A673 (cell line): ENCODE results near the gene RERE. TPM values are rescaled to one million over a fixed set of nuclear protein-coding genes. Genes with fewer than 3 reads are reported as not detected.

Source experiments
- BruUV-seq: library from RNA; stranded (reverse); fragments of 400-500 nt; replicated peaks from 2 replicates; lab custom pipeline; 2021; lab: Mats Ljungman, UMichigan
- CTCF ChIA-PET: fragments of 300-600 bp; sonication (Branson Sonifier 250); formaldehyde crosslinking; loops from one replicate; lab custom pipeline; 2022; ENCODE audit warnings: antibody characterized with exemption; lab: Charles Lee
- POLR2A ChIA-PET: fragments of 300-600 bp; sonication (Branson Sonifier 250); formaldehyde crosslinking; loops from one replicate; lab custom pipeline; 2022; ENCODE audit warnings: antibody characterized with exemption; ENCODE audit not compliant: low non-redundant PET; lab: Charles Lee
- DNase-seq: peaks from one replicate; pipeline ENCODE4 v3.0.0-alpha.2; 2015; ENCODE audit warnings: low spot score
- H3K27ac ChIP-seq: fragments of 200-600 bp; sonication (generic); 2 replicates; pipeline ENCODE4 v1.5.1; 2016; ENCODE audit warnings: mixed run types, low read depth, mild to moderate bottlenecking, mixed read lengths, antibody characterized with exemption, low read length; ENCODE audit not compliant: poor library complexity, severe bottlenecking
- H3K27me3 ChIP-seq: fragments of 200-600 bp; sonication (generic); replicated peaks from 2 replicates; pipeline ENCODE4 v1.6.1; 2017; ENCODE audit warnings: mixed run types, low read depth, mild to moderate bottlenecking, mixed read lengths, antibody characterized with exemption, low read length; ENCODE audit not compliant: insufficient read depth, poor library complexity
- H3K36me3 ChIP-seq: fragments of 200-600 bp; sonication (generic); 2 replicates; pipeline ENCODE4 v1.6.1; 2016; ENCODE audit warnings: mixed run types, mild to moderate bottlenecking, mixed read lengths, antibody characterized with exemption, low read length; ENCODE audit not compliant: insufficient read depth, poor library complexity, severe bottlenecking
- H3K4me1 ChIP-seq: fragments of 200-600 bp; sonication (generic); 2 replicates; pipeline ENCODE4 v1.6.1; 2017; ENCODE audit warnings: mixed run types, mild to moderate bottlenecking, mixed read lengths, antibody characterized with exemption, low read length; ENCODE audit not compliant: insufficient read depth, poor library complexity, severe bottlenecking
- H3K4me3 ChIP-seq: fragments of 200-600 bp; sonication (generic); 2 replicates; pipeline ENCODE4 v1.5.1; 2016; ENCODE audit warnings: low read depth, mixed run types, mild to moderate bottlenecking, mixed read lengths, low read length; ENCODE audit not compliant: poor library complexity, severe bottlenecking
- H3K9me3 ChIP-seq: fragments of 200-600 bp; sonication (generic); 2 replicates; pipeline ENCODE4 v1.6.1; 2016; ENCODE audit warnings: mixed run types, low read depth, mild to moderate bottlenecking, mixed read lengths, antibody characterized with exemption, low read length; ENCODE audit not compliant: poor library complexity, severe bottlenecking
- EZH2 ChIP-seq: fragments of 200-600 bp; sonication (generic); IDR thresholded peaks from 2 replicates; pipeline ENCODE4 v1.6.1; 2017; ENCODE audit warnings: borderline replicate concordance, low read depth, mild to moderate bottlenecking, mixed read lengths, antibody characterized with exemption, low read length; ENCODE audit not compliant: poor library complexity, severe bottlenecking
- intact Hi-C: fragments of 100-400 bp; cut with micrococcal nuclease; formaldehyde crosslinking; loops from one replicate; pipeline ENCODE4 v1.10.0; 2022; ENCODE audit not compliant: unreplicated experiment
- total RNA-seq: library from RNA; stranded (reverse); gene quantifications from 2 replicates; pipeline ENCODE4 v1.2.3, GENCODE V29; 2021
- TF ChIP-seq, protein P1 (sequence below): fragments of 300-800, 200-600 bp; sonication (generic); conservative IDR thresholded peaks from 2 replicates; pipeline ENCODE4 v1.5.1; 2017; ENCODE audit warnings: low read depth, mild to moderate bottlenecking, antibody characterized with exemption, low read length, moderate library complexity, mixed read lengths

Gene RERE
- total RNA-seq, 1 experiment from 2014 or later, result 188 TPM

DNA sequence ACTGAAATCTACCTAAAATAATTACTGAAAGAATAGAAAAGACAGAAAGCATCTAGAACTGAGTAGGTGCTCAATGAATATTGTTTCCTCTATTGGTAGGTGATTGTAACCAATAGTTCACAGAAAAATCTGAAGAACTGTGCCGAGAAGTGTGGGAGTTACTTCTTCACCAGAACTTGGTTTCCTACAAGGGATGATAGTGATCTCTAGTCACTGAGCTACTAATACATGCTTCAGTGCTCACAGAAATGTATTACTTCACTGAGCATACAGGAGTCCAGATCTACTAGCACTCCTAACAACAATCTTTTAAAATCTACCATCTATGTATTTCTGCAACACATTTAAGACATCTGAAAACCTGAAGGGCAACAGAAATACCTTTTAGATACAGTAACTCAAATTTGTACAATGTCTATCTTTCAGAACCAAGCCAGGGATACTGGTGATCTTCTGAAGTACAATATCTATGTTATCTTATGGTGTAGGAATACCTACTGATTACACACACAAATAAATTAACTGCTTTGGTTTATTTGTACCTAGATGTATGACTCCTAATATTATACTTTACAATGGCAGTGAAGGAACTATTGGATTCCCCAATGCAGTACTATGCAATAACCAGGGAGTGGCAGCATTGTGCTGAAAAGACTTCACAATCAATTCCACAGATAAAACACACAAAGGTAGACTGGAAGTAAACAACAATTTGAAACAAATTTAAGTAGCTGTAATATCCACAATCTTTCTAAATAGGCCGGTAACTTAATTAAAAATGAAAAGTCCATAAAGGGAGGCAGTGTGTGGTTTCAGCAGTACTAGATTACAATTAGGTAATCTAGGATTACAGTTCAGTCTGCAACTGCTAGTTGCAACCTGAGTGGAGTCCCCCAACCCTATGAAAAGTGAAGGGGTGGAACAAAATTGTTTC lies 256.6 kb downstream of the RERE start:
- TF ChIP-seq EZH2, result no peak
- TF ChIP-seq, protein P1, sequence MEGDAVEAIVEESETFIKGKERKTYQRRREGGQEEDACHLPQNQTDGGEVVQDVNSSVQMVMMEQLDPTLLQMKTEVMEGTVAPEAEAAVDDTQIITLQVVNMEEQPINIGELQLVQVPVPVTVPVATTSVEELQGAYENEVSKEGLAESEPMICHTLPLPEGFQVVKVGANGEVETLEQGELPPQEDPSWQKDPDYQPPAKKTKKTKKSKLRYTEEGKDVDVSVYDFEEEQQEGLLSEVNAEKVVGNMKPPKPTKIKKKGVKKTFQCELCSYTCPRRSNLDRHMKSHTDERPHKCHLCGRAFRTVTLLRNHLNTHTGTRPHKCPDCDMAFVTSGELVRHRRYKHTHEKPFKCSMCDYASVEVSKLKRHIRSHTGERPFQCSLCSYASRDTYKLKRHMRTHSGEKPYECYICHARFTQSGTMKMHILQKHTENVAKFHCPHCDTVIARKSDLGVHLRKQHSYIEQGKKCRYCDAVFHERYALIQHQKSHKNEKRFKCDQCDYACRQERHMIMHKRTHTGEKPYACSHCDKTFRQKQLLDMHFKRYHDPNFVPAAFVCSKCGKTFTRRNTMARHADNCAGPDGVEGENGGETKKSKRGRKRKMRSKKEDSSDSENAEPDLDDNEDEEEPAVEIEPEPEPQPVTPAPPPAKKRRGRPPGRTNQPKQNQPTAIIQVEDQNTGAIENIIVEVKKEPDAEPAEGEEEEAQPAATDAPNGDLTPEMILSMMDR, result peak; percentile 93
- POLR2A ChIA-PET, result no interaction called here
- peak; percentile 76 for DNase-seq
- intact Hi-C loops, result loop anchor here (1.0 to 5.0 kb wide), 4 partner anchors 36 to 290 kb away; no protein-coding TSS in a partner anchor
- CTCF ChIA-PET, result interaction anchor here (0.6 to 2.3 kb wide), 7 partner anchors 9 to 288 kb away, joined by 3 to 14 read pairs (median 3); no protein-coding TSS in a partner anchor
- peaks cover 72% of the 10 kb centered on the region for H3K4me1 ChIP-seq
- no peaks in the 10 kb centered on the region for H3K9me3 ChIP-seq
- H3K36me3 ChIP-seq, result peaks cover 8% of the 10 kb centered on the region
- H3K27ac ChIP-seq, result peak overlapping the region; percentile 75
- no peak overlapping the region for H3K4me3 ChIP-seq
- BruUV-seq, result no TSS peak
- no peaks in the 10 kb centered on the region for H3K27me3 ChIP-seq

DNA sequence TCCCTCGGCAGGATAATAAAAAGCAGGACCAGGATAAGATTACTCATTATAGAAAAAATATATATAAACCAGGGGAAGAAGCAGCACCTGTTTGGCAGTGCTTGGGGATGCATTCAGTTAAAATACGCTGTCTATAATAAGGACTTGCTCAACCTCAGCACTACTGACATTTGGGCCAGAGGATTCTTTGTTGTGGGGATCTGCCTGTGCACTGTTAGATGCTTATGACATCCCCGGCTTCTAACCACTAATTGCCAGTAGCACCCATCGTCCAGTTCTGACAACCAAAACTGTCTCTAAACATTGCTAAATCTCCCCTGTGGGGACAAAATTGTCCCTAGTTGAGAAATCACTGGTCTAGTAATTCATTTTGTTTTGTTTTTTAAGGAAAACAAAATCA lies 257.4 kb downstream of the RERE start:
- Histone ChIP-seq H3K27ac (peak overlapping the region; percentile 48), H3K36me3 (peaks cover 16% of the 10 kb centered on the region), H3K9me3 (no peaks in the 10 kb centered on the region), H3K4me3 (no peak overlapping the region), H3K27me3 (no peaks in the 10 kb centered on the region), H3K4me1 (peaks cover 78% of the 10 kb centered on the region)
- no TSS peak for BruUV-seq
- POLR2A ChIA-PET, result interaction anchor here (0.6 kb wide), 1 partner anchor 183 kb away, joined by 11 read pairs; no protein-coding TSS in a partner anchor
- no peak for DNase-seq
- CTCF ChIA-PET, result interaction anchor here (1.1 to 2.1 kb wide), 3 partner anchors 10 to 289 kb away, joined by 3 to 13 read pairs (median 3); no protein-coding TSS in a partner anchor
- intact Hi-C loops, result loop anchor here (2.0 to 5.0 kb wide), 2 partner anchors 37 to 291 kb away; no protein-coding TSS in a partner anchor
- no peak for TF ChIP-seq EZH2
- TF ChIP-seq, protein P1, result no peak

DNA sequence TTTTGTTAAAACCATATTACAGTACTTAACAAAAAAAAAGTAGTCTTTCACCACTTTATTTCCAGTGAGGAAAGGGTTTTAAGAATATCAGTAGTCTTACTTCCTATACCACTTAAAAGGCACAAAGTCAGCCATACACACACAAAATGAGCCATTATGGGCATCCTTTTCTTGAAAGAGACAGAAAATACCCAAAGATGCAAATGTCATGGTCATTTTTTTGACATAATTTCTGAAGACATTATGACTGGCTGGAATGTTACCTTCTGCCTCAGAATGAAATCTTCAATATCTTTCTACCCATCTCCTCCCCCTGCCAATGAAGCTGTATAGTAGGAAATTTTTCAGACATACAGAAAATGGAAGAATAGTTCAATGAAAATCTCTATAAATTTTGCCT lies 261.9 kb downstream of the RERE start:
- TSS peak; percentile 9 for BruUV-seq
- H3K4me3 ChIP-seq, result no peak overlapping the region
- DNase-seq, result no peak
- H3K27me3 ChIP-seq, result no peaks in the 10 kb centered on the region
- peaks cover 32% of the 10 kb centered on the region for H3K36me3 ChIP-seq
- ChIA-PET CTCF (interaction anchor here (0.6 to 1.2 kb wide), 3 partner anchors 15 to 294 kb away, joined by 3 to 12 read pairs (median 3); no protein-coding TSS in a partner anchor), POLR2A (no interaction called here)
- H3K27ac ChIP-seq, result peak overlapping the region; percentile 27
- no peak for TF ChIP-seq EZH2
- TF ChIP-seq, protein P1, result no peak
- intact Hi-C loops, result no loop called here
- H3K4me1 ChIP-seq, result peaks cover 39% of the 10 kb centered on the region
- no peaks in the 10 kb centered on the region for H3K9me3 ChIP-seq
